Mammary epithelial cell (primary cell): ENCODE results near the gene C1orf198.

ENCODE experiments used
- CTCF ChIP-seq, 2 donors: IDR thresholded peaks in 1 of 2; conservative IDR thresholded peaks in 1 of 2; 2 replicates each; pipeline ENCODE4 v1.5.1; 2011 to 2012; ENCODE audit warnings: inconsistent platforms in 2 of 2, low read length in 2 of 2, mild to moderate bottlenecking in 2 of 2, control low read depth in 1 of 2, low read depth in 1 of 2; ENCODE audit not compliant: insufficient read depth in 1 of 2; ENCODE audit errors: extremely low read depth in 1 of 2
- EZH2 ChIP-seq: IDR thresholded peaks from 2 replicates; pipeline ENCODE4 v1.6.1; 2012; ENCODE audit warnings: low read length, inconsistent platforms, borderline replicate concordance

GRCh38 chr1:230909974-230910754, 41.8 kb upstream of the C1orf198 start:
- TF ChIP-seq CTCF (conservative IDR thresholded peaks at IDR 0.05 in 1 of 2, IDR thresholded peaks at IDR 0.05 in 1 of 2; ENCODE audit: extremely low read depth in 1 of 2, insufficient read depth in 1 of 2, low read depth in 1 of 2, low read length in 2 of 2): no peak
- no peak for TF ChIP-seq EZH2
